PC-9 (cell line): ENCODE results near the gene BUB1B.

Experiments
- EZH2 ChIP-seq: fragments of 200-600 bp; sonication (generic); IDR thresholded peaks from 2 replicates; pipeline ENCODE4 v1.8.0; 2017; ENCODE audit warnings: antibody characterized with exemption, low read depth
- TF ChIP-seq, protein P1 (sequence below): fragments of 200-600 bp; sonication (generic); conservative IDR thresholded peaks from 2 replicates; pipeline ENCODE4 v1.6.1; 2017; ENCODE audit warnings: mixed run types, antibody characterized with exemption, mild to moderate bottlenecking, moderate library complexity

- no peak for TF ChIP-seq EZH2
- TF ChIP-seq, protein P1, sequence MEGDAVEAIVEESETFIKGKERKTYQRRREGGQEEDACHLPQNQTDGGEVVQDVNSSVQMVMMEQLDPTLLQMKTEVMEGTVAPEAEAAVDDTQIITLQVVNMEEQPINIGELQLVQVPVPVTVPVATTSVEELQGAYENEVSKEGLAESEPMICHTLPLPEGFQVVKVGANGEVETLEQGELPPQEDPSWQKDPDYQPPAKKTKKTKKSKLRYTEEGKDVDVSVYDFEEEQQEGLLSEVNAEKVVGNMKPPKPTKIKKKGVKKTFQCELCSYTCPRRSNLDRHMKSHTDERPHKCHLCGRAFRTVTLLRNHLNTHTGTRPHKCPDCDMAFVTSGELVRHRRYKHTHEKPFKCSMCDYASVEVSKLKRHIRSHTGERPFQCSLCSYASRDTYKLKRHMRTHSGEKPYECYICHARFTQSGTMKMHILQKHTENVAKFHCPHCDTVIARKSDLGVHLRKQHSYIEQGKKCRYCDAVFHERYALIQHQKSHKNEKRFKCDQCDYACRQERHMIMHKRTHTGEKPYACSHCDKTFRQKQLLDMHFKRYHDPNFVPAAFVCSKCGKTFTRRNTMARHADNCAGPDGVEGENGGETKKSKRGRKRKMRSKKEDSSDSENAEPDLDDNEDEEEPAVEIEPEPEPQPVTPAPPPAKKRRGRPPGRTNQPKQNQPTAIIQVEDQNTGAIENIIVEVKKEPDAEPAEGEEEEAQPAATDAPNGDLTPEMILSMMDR, result no peak
These were observed 109.6 kb downstream of the BUB1B start for GRCh38 chr15:40270246-40270995.
